GM12878 (cell line): ENCODE data around the gene PAX3. TPM values are rescaled to one million over a fixed set of nuclear protein-coding genes. Genes with fewer than 3 reads are reported as not detected.

ENCODE experiments used
- ATAC-seq: fragments of 200-7000 bp; cut with Tn5 transposase; 3 replicates; pipeline ENCODE4 v1.9.1; 2020; ENCODE audit warnings: mild to moderate bottlenecking, moderate library complexity
- BruUV-seq: library from RNA; stranded (reverse); fragments of 400-500 nt; replicated peaks from 2 replicates; lab custom pipeline; 2021; lab: Mats Ljungman, UMichigan
- CTCF ChIA-PET: fragments of 300-600 bp; sonication (Branson Sonifier 250); formaldehyde crosslinking; extraction: SDS; loops from one replicate; lab custom pipeline; 2021; ENCODE audit warnings: inconsistent platforms; lab: Yijun Ruan, JAX
- POLR2A ChIA-PET: fragments of 350-600 bp; formaldehyde crosslinking; extraction: SDS; loops from one replicate; lab custom pipeline; 2021; ENCODE audit warnings: inconsistent platforms; lab: Charles Lee
- RAD21 ChIA-PET: fragments of 300-600 bp; sonication (Branson Sonifier 250); formaldehyde crosslinking; loops from one replicate; lab custom pipeline; 2023; ENCODE audit warnings: antibody characterized with exemption; ENCODE audit not compliant: unreplicated experiment; lab: Charles Lee
- SMC1A ChIA-PET: fragments of 300-600 bp; sonication (Branson Sonifier 250); formaldehyde crosslinking; loops from one replicate; lab custom pipeline; 2023; ENCODE audit not compliant: unreplicated experiment, uncharacterized antibody; lab: Charles Lee
- DNase-seq: peaks from one replicate; pipeline ENCODE4 v3.0.0-alpha.2; 2011; ENCODE audit warnings: low read depth, low spot score
- FAIRE-seq: peaks from 3 replicates; lab custom pipeline; 2011; peaks lifted over from hg19 to GRCh38; lab: Jason Lieb, UNC
- H2AFZ ChIP-seq: 2 replicates; pipeline ENCODE4 v1.6.0; 2011; ENCODE audit warnings: low read depth, low read length, control low read depth; ENCODE audit not compliant: control insufficient read depth
- H3K27ac ChIP-seq: 2 replicates; pipeline ENCODE4 v1.5.1; 2011; ENCODE audit warnings: control low read depth; ENCODE audit not compliant: control insufficient read depth, insufficient read depth
- H3K27me3 ChIP-seq, 2 experiments: replicated peaks in 1 of 2; 2 replicates each; pipeline versions ENCODE4 v1.6.0 to v1.6.1; 2011; ENCODE audit warnings: low read length in 1 of 2; ENCODE audit not compliant: control insufficient read depth in 2 of 2, insufficient read depth in 2 of 2
- H3K36me3 ChIP-seq, 2 experiments: 2 replicates each; pipeline ENCODE4 v1.5.1; 2011; ENCODE audit warnings: low read length in 1 of 2; ENCODE audit not compliant: control insufficient read depth in 2 of 2, insufficient read depth in 2 of 2
- H3K4me1 ChIP-seq: 2 replicates; pipeline ENCODE4 v1.6.1; 2011; ENCODE audit warnings: mild to moderate bottlenecking, low read length, moderate library complexity, mixed read lengths; ENCODE audit not compliant: control insufficient read depth, insufficient read depth
- H3K4me2 ChIP-seq: 2 replicates; pipeline ENCODE4 v1.6.0; 2011; ENCODE audit warnings: control low read depth; ENCODE audit not compliant: control insufficient read depth, insufficient read depth
- H3K4me3 ChIP-seq: fragments of 200-600 bp; sonication (generic); 2 replicates; pipeline ENCODE4 v1.5.1; 2016
- H3K79me2 ChIP-seq: 2 replicates; pipeline ENCODE4 v1.6.0; 2011; ENCODE audit warnings: low read length; ENCODE audit not compliant: control insufficient read depth, insufficient read depth
- H3K9ac ChIP-seq: 2 replicates; pipeline ENCODE4 v1.8.0; 2011; ENCODE audit warnings: low read length, control low read depth, mixed read lengths; ENCODE audit not compliant: control insufficient read depth, insufficient read depth
- H3K9me3 ChIP-seq: replicated peaks from 3 replicates; pipeline ENCODE4 v1.5.1; 2011; ENCODE audit warnings: mild to moderate bottlenecking, low read length; ENCODE audit not compliant: control insufficient read depth, insufficient read depth
- H4K20me1 ChIP-seq: 2 replicates; pipeline ENCODE4 v1.6.0; 2011; ENCODE audit not compliant: control insufficient read depth, insufficient read depth
- EGR1 ChIP-seq, 2 experiments: IDR thresholded peaks; 1 replicate in 1 of 2; 2 replicates in 1 of 2; pipeline ENCODE4 v1.6.1; 2011 to 2012; ENCODE audit warnings: low read depth in 2 of 2, low read length in 2 of 2, borderline replicate concordance in 1 of 2, mild to moderate bottlenecking in 1 of 2, moderate library complexity in 1 of 2
- GABPA ChIP-seq: IDR thresholded peaks from 2 replicates; pipeline ENCODE4 v1.6.1; 2014; ENCODE audit warnings: antibody characterized with exemption, low read depth, mild to moderate bottlenecking, inconsistent platforms
- MYC ChIP-seq: IDR thresholded peaks from 2 replicates; pipeline ENCODE4 v1.6.1; 2011; ENCODE audit warnings: mild to moderate bottlenecking, low read length, moderate library complexity, inconsistent platforms; ENCODE audit not compliant: insufficient read depth, insufficient replicate concordance, insufficient read length, severe bottlenecking
- NFYA ChIP-seq: IDR thresholded peaks from 2 replicates; pipeline ENCODE4 v1.6.1; 2011; ENCODE audit warnings: low read depth, mild to moderate bottlenecking, low read length, improper control_type of control experiment, borderline replicate concordance
- POU2F2 ChIP-seq: IDR thresholded peaks from 3 replicates; pipeline ENCODE4 v1.6.1; 2011; ENCODE audit warnings: low read depth, mild to moderate bottlenecking, low read length, borderline replicate concordance
- SMAD1 ChIP-seq: fragments of 450-650 bp; IDR thresholded peaks from 2 replicates; pipeline ENCODE4 v1.6.1; 2018; ENCODE audit warnings: mild to moderate bottlenecking, low read depth; ENCODE audit not compliant: partially characterized antibody
- WGBS: methylation state at CpG from one replicate; pipeline ENCODE4 v1.1.6; 2016; ENCODE audit warnings: low lambda C conversion rate; ENCODE audit not compliant: insufficient replicate concordance, insufficient coverage; ENCODE audit errors: missing lambda C conversion rate; 5-methylcytosine and 5-hydroxymethylcytosine counted together
- in situ Hi-C: fragments of 300-500 bp; cut with MboI; formaldehyde crosslinking; loops from 9 replicates; pipeline ENCODE4 v1.14.3; 2018; ENCODE audit warnings: mixed read lengths
- intact Hi-C: fragments of 100-400 bp; cut with micrococcal nuclease; formaldehyde crosslinking; loops from one replicate; pipeline ENCODE4 v1.14.2; 2022; ENCODE audit not compliant: unreplicated experiment
- polyA plus RNA-seq, 11 experiments: library from polyadenylated mRNA; depleted of rRNA in 4 of 11; unstranded in 6 of 11; stranded (reverse) in 5 of 11; fragments of >200 nt; fragmentation: Nextera tagmentation in 4 of 11; fragmentation: Illumina TruSeq in 1 of 11; extraction: Ambion mirVana in 4 of 11; extraction: Trizol in 1 of 11; gene quantifications; 1 replicate in 1 of 11; 2 replicates in 10 of 11; pipeline versions ENCODE4 v1.2.1 to v1.2.3, GENCODE V29; 2011 to 2016; ENCODE audit warnings: inconsistent platforms in 2 of 11, missing spikeins in 2 of 11, low read depth in 1 of 11
- total RNA-seq, 4 experiments: library from RNA; depleted of rRNA in 3 of 4; stranded (reverse); fragments of >200 nt in 3 of 4; fragmentation: Illumina TruSeq in 1 of 4; extraction: Trizol in 1 of 4; gene quantifications; 2 replicates each; pipeline versions ENCODE4 v1.2.1 to v1.2.3, GENCODE V29; 2013 to 2021
- TF ChIP-seq, protein P1 (sequence below), 3 experiments: IDR thresholded peaks in 2 of 3; conservative IDR thresholded peaks in 1 of 3; 2 replicates each; pipeline ENCODE4 v1.5.1; 2011; ENCODE audit warnings: low read depth in 3 of 3, low read length in 3 of 3, mild to moderate bottlenecking in 3 of 3, control low read depth in 2 of 3, moderate library complexity in 2 of 3, inconsistent platforms in 1 of 3, mixed read lengths in 1 of 3; ENCODE audit not compliant: control insufficient read depth in 2 of 3, insufficient read depth in 1 of 3; ENCODE audit errors: extremely low read depth in 1 of 3

PAX3 gene
- total and polyA plus RNA-seq, 10 of the 15 experiments (the other 5 are each of a cell fraction or from before 2014, with no cell fraction given) = not detected

DNA sequence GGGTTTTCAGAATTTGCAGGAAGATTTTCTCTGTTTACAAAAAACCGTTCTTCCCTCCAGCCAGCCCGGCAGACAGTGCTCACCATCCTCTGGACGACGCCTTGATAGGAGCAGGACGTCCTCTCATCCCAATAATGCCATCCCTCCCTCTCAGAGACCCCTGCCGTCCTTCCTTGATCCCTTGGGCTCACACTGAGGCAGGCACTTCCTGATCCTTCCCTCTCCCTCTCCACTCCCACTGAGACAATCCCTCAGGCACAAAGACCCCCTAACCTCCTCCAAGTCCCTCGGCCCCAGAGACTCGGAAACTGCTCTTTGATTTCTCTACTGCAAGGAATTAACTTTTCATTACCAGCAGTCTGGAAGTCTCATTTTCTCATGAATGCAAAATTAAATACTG lies 42.5 kb downstream of the PAX3 start:
- Histone ChIP-seq H3K79me2 (no peaks in the 10 kb centered on the region), H3K36me3 (no peaks in the 10 kb centered on the region), H3K27me3 (peaks cover 0 to 5% of the 10 kb centered on the region in 2 experiments; a peak in 2 of 4 replicates), H3K9ac (no peak overlapping the region), H3K4me2 (no peak overlapping the region), H3K27ac (no peak overlapping the region), H3K9me3 (no peaks in the 10 kb centered on the region), H3K4me1 (no peaks in the 10 kb centered on the region), H4K20me1 (no peaks in the 10 kb centered on the region), H2AFZ (no peak overlapping the region), H3K4me3 (no peak overlapping the region)
- DNase-seq (no peak), FAIRE-seq (no peak), ATAC-seq (no peak)
- WGBS = 9% methylated on average over 8 of the region's 8 CpGs
- ChIA-PET RAD21 (no interaction called here), SMC1A (no interaction called here), POLR2A (no interaction called here), CTCF (no interaction called here)
- intact Hi-C loops (no loop called here), in situ Hi-C loops (no loop called here)
- BruUV-seq = no TSS peak
- TF ChIP-seq NFYA = no peak

- ChIA-PET CTCF (no interaction called here), SMC1A (no interaction called here), RAD21 (no interaction called here), POLR2A (no interaction called here)
- H3K27me3 ChIP-seq = peaks cover 0 to 5% of the 10 kb centered on the region in 2 experiments; a peak in 2 of 4 replicates
- no peaks in the 10 kb centered on the region for H3K36me3 ChIP-seq
- ATAC-seq = no peak
- H3K9me3 ChIP-seq = no peaks in the 10 kb centered on the region
- FAIRE-seq = no peak
- no peak overlapping the region for H3K27ac ChIP-seq
- no peaks in the 10 kb centered on the region for H3K79me2 ChIP-seq
- in situ Hi-C loops (no loop called here), intact Hi-C loops (no loop called here)
- no peak overlapping the region for H3K4me3 ChIP-seq
- no peak for DNase-seq
- H4K20me1 ChIP-seq = no peaks in the 10 kb centered on the region
- H2AFZ ChIP-seq = no peak overlapping the region
- H3K9ac ChIP-seq = no peak overlapping the region
- no peak overlapping the region for H3K4me2 ChIP-seq
- TF ChIP-seq POU2F2 (no peak), MYC (no peak), SMAD1 (no peak), GABPA (no peak), EGR1 (IDR thresholded peaks at IDR 0.05; ENCODE audit: borderline replicate concordance in 1 of 2, low read depth in 2 of 2, low read length in 2 of 2) (no peak)
- TF ChIP-seq, protein P1, sequence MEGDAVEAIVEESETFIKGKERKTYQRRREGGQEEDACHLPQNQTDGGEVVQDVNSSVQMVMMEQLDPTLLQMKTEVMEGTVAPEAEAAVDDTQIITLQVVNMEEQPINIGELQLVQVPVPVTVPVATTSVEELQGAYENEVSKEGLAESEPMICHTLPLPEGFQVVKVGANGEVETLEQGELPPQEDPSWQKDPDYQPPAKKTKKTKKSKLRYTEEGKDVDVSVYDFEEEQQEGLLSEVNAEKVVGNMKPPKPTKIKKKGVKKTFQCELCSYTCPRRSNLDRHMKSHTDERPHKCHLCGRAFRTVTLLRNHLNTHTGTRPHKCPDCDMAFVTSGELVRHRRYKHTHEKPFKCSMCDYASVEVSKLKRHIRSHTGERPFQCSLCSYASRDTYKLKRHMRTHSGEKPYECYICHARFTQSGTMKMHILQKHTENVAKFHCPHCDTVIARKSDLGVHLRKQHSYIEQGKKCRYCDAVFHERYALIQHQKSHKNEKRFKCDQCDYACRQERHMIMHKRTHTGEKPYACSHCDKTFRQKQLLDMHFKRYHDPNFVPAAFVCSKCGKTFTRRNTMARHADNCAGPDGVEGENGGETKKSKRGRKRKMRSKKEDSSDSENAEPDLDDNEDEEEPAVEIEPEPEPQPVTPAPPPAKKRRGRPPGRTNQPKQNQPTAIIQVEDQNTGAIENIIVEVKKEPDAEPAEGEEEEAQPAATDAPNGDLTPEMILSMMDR (IDR thresholded peaks at IDR 0.05 in 2 of 3, conservative IDR thresholded peaks at IDR 0.05 in 1 of 3; ENCODE audit: control insufficient read depth in 2 of 3, extremely low read depth in 1 of 3, insufficient read depth in 1 of 3, low read depth in 3 of 3, low read length in 3 of 3) = no peak
- BruUV-seq = no TSS peak
- H3K4me1 ChIP-seq = no peaks in the 10 kb centered on the region
These were observed 43.7 kb downstream of the PAX3 start for GRCh38 chr2:222255090-222255489.
